ENCODE data around the gene LZTS2.
A peak's percentile ranks its signal among the peaks of the same experiment; 100 is the strongest.

DNA sequence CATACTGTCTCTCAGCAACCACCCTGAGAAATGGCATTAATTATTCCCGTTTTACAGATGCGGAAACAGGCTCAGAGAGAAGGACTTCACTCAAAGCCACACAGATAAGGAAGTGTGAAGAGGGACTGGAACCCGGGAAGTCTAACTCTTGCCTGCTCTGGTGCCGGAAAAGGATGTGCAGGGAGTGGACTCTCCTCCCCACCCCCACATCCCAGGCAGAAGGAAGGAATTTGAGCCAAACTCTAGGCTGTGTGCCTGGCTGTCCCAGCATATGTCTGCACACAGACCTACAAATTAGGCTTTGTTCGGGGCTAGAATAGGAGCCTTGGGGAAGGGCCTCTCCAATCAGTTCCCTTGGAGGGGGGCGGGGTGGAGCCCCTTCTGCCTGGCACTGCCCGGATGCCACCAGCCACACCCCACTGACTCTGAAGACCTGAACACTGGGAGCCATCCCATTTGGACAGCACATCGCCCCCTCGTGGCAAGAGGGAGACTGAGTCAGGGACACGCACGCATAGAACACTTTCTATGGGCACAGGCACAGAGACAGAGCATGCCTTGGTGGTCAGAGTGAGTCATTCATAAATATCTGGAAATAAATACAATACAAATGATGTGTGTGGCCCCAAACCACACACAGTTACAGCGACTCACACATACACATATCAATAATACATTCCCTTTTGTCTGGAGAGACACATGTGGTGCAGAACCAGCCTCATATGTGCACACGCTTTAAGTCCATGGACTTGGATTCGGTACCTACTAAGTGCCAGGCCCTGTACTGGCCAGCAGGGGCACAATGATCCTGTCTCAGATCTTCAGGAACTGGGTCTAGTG is 13.1 kb downstream of the LZTS2 start:
- TF ChIP-seq, protein P1, sequence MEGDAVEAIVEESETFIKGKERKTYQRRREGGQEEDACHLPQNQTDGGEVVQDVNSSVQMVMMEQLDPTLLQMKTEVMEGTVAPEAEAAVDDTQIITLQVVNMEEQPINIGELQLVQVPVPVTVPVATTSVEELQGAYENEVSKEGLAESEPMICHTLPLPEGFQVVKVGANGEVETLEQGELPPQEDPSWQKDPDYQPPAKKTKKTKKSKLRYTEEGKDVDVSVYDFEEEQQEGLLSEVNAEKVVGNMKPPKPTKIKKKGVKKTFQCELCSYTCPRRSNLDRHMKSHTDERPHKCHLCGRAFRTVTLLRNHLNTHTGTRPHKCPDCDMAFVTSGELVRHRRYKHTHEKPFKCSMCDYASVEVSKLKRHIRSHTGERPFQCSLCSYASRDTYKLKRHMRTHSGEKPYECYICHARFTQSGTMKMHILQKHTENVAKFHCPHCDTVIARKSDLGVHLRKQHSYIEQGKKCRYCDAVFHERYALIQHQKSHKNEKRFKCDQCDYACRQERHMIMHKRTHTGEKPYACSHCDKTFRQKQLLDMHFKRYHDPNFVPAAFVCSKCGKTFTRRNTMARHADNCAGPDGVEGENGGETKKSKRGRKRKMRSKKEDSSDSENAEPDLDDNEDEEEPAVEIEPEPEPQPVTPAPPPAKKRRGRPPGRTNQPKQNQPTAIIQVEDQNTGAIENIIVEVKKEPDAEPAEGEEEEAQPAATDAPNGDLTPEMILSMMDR (IDR thresholded peaks at IDR 0.05; ENCODE audit: poor library complexity): peak; percentile 91
- TF ChIP-seq EZH2phosphoT487 (IDR thresholded peaks at IDR 0.05; ENCODE audit: low read depth, severe bottlenecking, unreplicated experiment): no peak
- no peak for TF ChIP-seq EZH2 (IDR thresholded peaks at IDR 0.05; ENCODE audit: borderline replicate concordance)

All from hepatocyte (in vitro differentiated cells).